K562 (cell line): Measurements from ENCODE around the gene EEFSEC. TPM values are rescaled to one million over a fixed set of nuclear protein-coding genes. Genes with fewer than 3 reads are reported as not detected.

ENCODE experiments used
- ATAC-seq: fragments of 200-7000 bp; cut with Tn5 transposase; 3 replicates; pipeline ENCODE4 v1.9.1; 2020; ENCODE audit warnings: moderate library complexity
- BruUV-seq: library from RNA; stranded (reverse); fragments of 400-500 nt; replicated peaks from 2 replicates; lab custom pipeline; 2021; lab: Mats Ljungman, UMichigan
- CTCF ChIA-PET: fragments of 300-600 bp; formaldehyde crosslinking; extraction: SDS; loops from one replicate; lab custom pipeline; 2021; ENCODE audit warnings: low intra/inter-chr PET ratio; lab: Yijun Ruan, JAX
- POLR2A ChIA-PET: fragments of 300-600, 350-650 bp; sonication (Branson Sonifier 250); formaldehyde crosslinking; extraction: SDS; loops from one replicate; lab custom pipeline; 2021; ENCODE audit warnings: antibody characterized with exemption, inconsistent platforms; lab: Yijun Ruan, JAX
- DNase-seq, 4 experiments: peaks; one replicate each; pipeline versions ENCODE4 v3.0.0 to v3.0.0-alpha.2; 2011 to 2018; ENCODE audit warnings: low spot score in 3 of 4, mixed read lengths in 3 of 4; ENCODE audit errors: extremely low read depth in 1 of 4
- FAIRE-seq: peaks from 2 replicates; lab custom pipeline; 2011; peaks lifted over from hg19 to GRCh38; lab: Jason Lieb, UNC
- H2AFZ ChIP-seq: 2 replicates; pipeline ENCODE4 v1.6.0; 2011; ENCODE audit warnings: low read depth, low read length, control low read depth, inconsistent platforms
- H3K27ac ChIP-seq: fragments of 200-600 bp; 3 replicates; pipeline ENCODE4 v1.8.0; 2011; ENCODE audit warnings: low read depth, mild to moderate bottlenecking, control low read depth, inconsistent platforms, low read length, moderate library complexity, mixed read lengths; ENCODE audit errors: extremely low read depth
- H3K27me3 ChIP-seq, 2 experiments: fragments of 300-600 bp in 1 of 2; 2 replicates in 1 of 2; 3 replicates in 1 of 2; pipeline versions ENCODE4 v1.6.0 to v1.8.0; 2011; ENCODE audit warnings: inconsistent platforms in 2 of 2, low read length in 2 of 2, mild to moderate bottlenecking in 1 of 2, mixed read lengths in 1 of 2, moderate library complexity in 1 of 2; ENCODE audit not compliant: control insufficient read depth in 2 of 2, insufficient read depth in 2 of 2
- H3K36me3 ChIP-seq: fragments of 300-600 bp; 3 replicates; pipeline ENCODE4 v1.8.0; 2011; ENCODE audit warnings: mild to moderate bottlenecking, low read length, inconsistent platforms; ENCODE audit not compliant: control insufficient read depth, insufficient read depth
- H3K4me1 ChIP-seq, 2 experiments: fragments of 200-600 bp in 1 of 2; replicated peaks in 1 of 2; 2 replicates in 1 of 2; 3 replicates in 1 of 2; pipeline versions ENCODE4 v1.5.1 to v1.8.0; 2011; ENCODE audit warnings: inconsistent platforms in 2 of 2, low read length in 2 of 2, mild to moderate bottlenecking in 1 of 2, mixed read lengths in 1 of 2, moderate library complexity in 1 of 2; ENCODE audit not compliant: control insufficient read depth in 2 of 2, insufficient read depth in 2 of 2
- H3K4me2 ChIP-seq: 2 replicates; pipeline ENCODE4 v1.6.1; 2011; ENCODE audit warnings: low read length, control low read depth, inconsistent platforms, mixed read lengths; ENCODE audit not compliant: insufficient read depth
- H3K4me3 ChIP-seq: fragments of 200-600 bp; sonication (generic), shearing (Covaris generic); 2 replicates; pipeline ENCODE4 v1.5.1; 2016; ENCODE audit warnings: control low read depth, inconsistent platforms
- H3K79me2 ChIP-seq: fragments of 200-600 bp; 3 replicates; pipeline ENCODE4 v1.8.0; 2011; ENCODE audit warnings: low read length, inconsistent platforms; ENCODE audit not compliant: control insufficient read depth, insufficient read depth
- H3K9ac ChIP-seq, 2 experiments: 2 replicates each; pipeline versions ENCODE4 v1.6.0 to v1.6.1; 2011; ENCODE audit warnings: low read depth in 2 of 2, low read length in 2 of 2, control low read depth in 1 of 2, inconsistent platforms in 1 of 2, mild to moderate bottlenecking in 1 of 2, mixed read lengths in 1 of 2; ENCODE audit not compliant: insufficient read depth in 1 of 2
- H3K9me1 ChIP-seq: one replicate; pipeline ENCODE4 v1.6.0; 2011; ENCODE audit warnings: inconsistent platforms, mild to moderate bottlenecking, low read length, moderate library complexity; ENCODE audit not compliant: control insufficient read depth, insufficient read depth
- H3K9me3 ChIP-seq: replicated peaks from 2 replicates; pipeline ENCODE4 v1.5.1; 2011; ENCODE audit warnings: low read depth, low read length, inconsistent platforms; ENCODE audit not compliant: control insufficient read depth, insufficient read depth
- H4K20me1 ChIP-seq: replicated peaks from 2 replicates; pipeline ENCODE4 v1.6.1; 2011; ENCODE audit warnings: low read length, inconsistent platforms, mixed read lengths; ENCODE audit not compliant: control insufficient read depth, insufficient read depth
- EHMT2 ChIP-seq: fragments of 450-650 bp; IDR thresholded peaks from 2 replicates; pipeline ENCODE4 v1.6.1; 2018; ENCODE audit warnings: antibody characterized with exemption
- JUN ChIP-seq, 2 experiments: sonication (generic) in 1 of 2; formaldehyde crosslinking in 1 of 2; IDR thresholded peaks; 2 replicates each; pipeline versions ENCODE4 v1.6.1 to v1.8.0; 2012 to 2022; ENCODE audit warnings: borderline replicate concordance in 2 of 2, mild to moderate bottlenecking in 2 of 2, improper control_type of control experiment in 1 of 2, low read depth in 1 of 2, low read length in 1 of 2, missing genetic modification reagents in 1 of 2
- KLF6 ChIP-seq: fragments of 250-450 bp; sonication (Bioruptor Pico); IDR thresholded peaks from 2 replicates; pipeline ENCODE4 v1.4.0; 2020; ENCODE audit warnings: mild to moderate bottlenecking, moderate library complexity, borderline replicate concordance
- MED1 ChIP-seq: sonication (generic); formaldehyde crosslinking; IDR thresholded peaks from 2 replicates; pipeline ENCODE4 v1.8.1; 2023; ENCODE audit warnings: missing genetic modification reagents, borderline replicate concordance
- NCOR1 ChIP-seq: fragments of 450-650 bp; IDR thresholded peaks from 2 replicates; pipeline ENCODE4 v1.6.1; 2016; ENCODE audit warnings: mild to moderate bottlenecking, moderate library complexity
- SAP30 ChIP-seq: fragments of 200-600 bp; sonication (generic); IDR thresholded peaks from 2 replicates; pipeline ENCODE4 v1.6.1; 2012; ENCODE audit warnings: borderline replicate concordance, low read depth, mild to moderate bottlenecking, moderate library complexity, low read length, control low read depth, inconsistent platforms; ENCODE audit not compliant: insufficient read depth, poor library complexity, severe bottlenecking
- SREBF2 ChIP-seq: sonication (generic); formaldehyde crosslinking; IDR thresholded peaks from 2 replicates; pipeline ENCODE4 v1.4.0; 2020; ENCODE audit warnings: mild to moderate bottlenecking, missing genetic modification reagents
- SRF ChIP-seq, 2 experiments: fragments of 250-450, 450-650 bp in 1 of 2; sonication (Bioruptor Pico) in 1 of 2; sonication (generic) in 1 of 2; formaldehyde crosslinking; IDR thresholded peaks; 2 replicates each; pipeline versions ENCODE4 v1.5.0 to v1.5.1; 2020 to 2022; ENCODE audit warnings: mild to moderate bottlenecking in 1 of 2, missing genetic modification reagents in 1 of 2
- TAF7 ChIP-seq: fragments of 450-650 bp; IDR thresholded peaks from 2 replicates; pipeline ENCODE4 v1.6.1; 2016; ENCODE audit warnings: missing genetic modification characterization, missing compliant biosample characterization
- ZBTB33 ChIP-seq: sonication (generic); formaldehyde crosslinking; IDR thresholded peaks from 2 replicates; pipeline ENCODE4 v1.8.1; 2023; ENCODE audit warnings: mild to moderate bottlenecking, missing genetic modification reagents
- ZNF280A ChIP-seq: fragments of 450-650 bp; IDR thresholded peaks from 2 replicates; pipeline ENCODE4 v1.6.1; 2018; ENCODE audit warnings: mild to moderate bottlenecking, low read depth; ENCODE audit not compliant: partially characterized antibody
- ZNF696 ChIP-seq: fragments of 250-450 bp; sonication (Bioruptor Pico); conservative IDR thresholded peaks from 2 replicates; pipeline ENCODE4 v1.4.0; 2020; ENCODE audit warnings: mild to moderate bottlenecking, moderate library complexity
- ZZZ3 ChIP-seq: fragments of 450-650 bp; IDR thresholded peaks from 2 replicates; pipeline ENCODE4 v1.6.1; 2016; ENCODE audit warnings: antibody characterized with exemption, mild to moderate bottlenecking, moderate library complexity
- WGBS: fragments of 100-300 bp; shearing (Covaris generic); methylation state at CpG from one replicate; pipeline ENCODE4 v1.1.6; 2016; ENCODE audit warnings: low coverage, mixed read lengths; ENCODE audit not compliant: insufficient coverage; ENCODE audit errors: missing lambda C conversion rate; 5-methylcytosine and 5-hydroxymethylcytosine counted together
- in situ Hi-C: fragments of 300-500 bp; cut with MboI; formaldehyde crosslinking; loops from 4 replicates; pipeline ENCODE4 v1.15.0; 2018; ENCODE audit warnings: inconsistent platforms, mixed read lengths
- intact Hi-C: fragments of 100-400 bp; cut with micrococcal nuclease; formaldehyde crosslinking; loops from 2 replicates; pipeline ENCODE4 v1.14.2; 2022
- polyA plus RNA-seq, 8 experiments: library from polyadenylated mRNA; depleted of rRNA in 4 of 8; stranded (reverse) in 5 of 8; unstranded in 3 of 8; fragments of >200 nt; fragmentation: Nextera tagmentation in 2 of 8; fragmentation: Illumina TruSeq in 1 of 8; extraction: Ambion mirVana in 2 of 8; extraction: Trizol in 1 of 8; gene quantifications; 2 replicates each; pipeline versions ENCODE4 v1.2.1 to v1.2.3, GENCODE V29; 2011 to 2014; ENCODE audit warnings: inconsistent platforms in 1 of 8, missing spikeins in 1 of 8
- total RNA-seq, 7 experiments: library from RNA; depleted of rRNA in 6 of 7; stranded (reverse); fragments of >200 nt in 6 of 7; fragmentation: Illumina TruSeq in 2 of 7; extraction: Trizol in 2 of 7; gene quantifications; 2 replicates each; pipeline versions ENCODE4 v1.2.1 to v1.2.3, GENCODE V29; 2011 to 2021; ENCODE audit warnings: low replicate concordance in 1 of 7

EEFSEC gene
- total and polyA plus RNA-seq, 9 of the 15 experiments (the other 6 are each of a cell fraction or from before 2014, with no cell fraction given) = 0.35 to 11.8 (median 7.7) TPM

- no peak for TF ChIP-seq ZNF280A
- TF ChIP-seq SRF (CRISPR knock-in tag; IDR thresholded peaks at IDR 0.05) = no peak
- no peak for TF ChIP-seq ZZZ3
- TF ChIP-seq SREBF2 (CRISPR knock-in tag) = no peak
- no peak for TF ChIP-seq JUN (IDR thresholded peaks at IDR 0.05; ENCODE audit: borderline replicate concordance, low read depth, low read length)
- no peak for TF ChIP-seq JUN (CRISPR knock-in tag; IDR thresholded peaks at IDR 0.05; ENCODE audit: borderline replicate concordance)
Measured at GRCh38 chr3:128145279-128145678, 8.0 kb upstream of the EEFSEC start (continued).

- DNase-seq (no peak), FAIRE-seq (no peak), ATAC-seq (no peak)
- no peaks in the 10 kb centered on the region for H3K27me3 ChIP-seq
- no peak overlapping the region for H3K27ac ChIP-seq
- H3K4me3 ChIP-seq = no peak overlapping the region
- POLR2A ChIA-PET = no interaction called here
- no peak overlapping the region for H2AFZ ChIP-seq
- H3K9ac ChIP-seq = no peak overlapping the region; a peak in 1 of 4 replicates
- CTCF ChIA-PET = no interaction called here
- no peaks in the 10 kb centered on the region for H4K20me1 ChIP-seq
- H3K4me2 ChIP-seq = no peak overlapping the region
- intact Hi-C loops (no loop called here), in situ Hi-C loops (no loop called here)
- TF ChIP-seq NCOR1 (no peak), ZZZ3 (no peak), SAP30 (no peak), EHMT2 (no peak), MED1 (CRISPR knock-in tag) (no peak), KLF6 (no peak), TAF7 (tag) (no peak), ZBTB33 (no peak), ZNF696 (CRISPR knock-in tag) (no peak)
- no peaks in the 10 kb centered on the region for H3K9me3 ChIP-seq
- H3K4me1 ChIP-seq = peaks cover 13 to 18% of the 10 kb centered on the region in 2 experiments; a peak in 4 of 5 replicates
- no peaks in the 10 kb centered on the region for H3K36me3 ChIP-seq
- no peaks in the 10 kb centered on the region for H3K9me1 ChIP-seq
- BruUV-seq = no TSS peak
- H3K79me2 ChIP-seq = no peaks in the 10 kb centered on the region
- 85% methylated on average over 9 of the region's 14 CpGs for WGBS
Measured at GRCh38 chr3:128146201-128146600, 7.1 kb upstream of the EEFSEC start.
